Liver (tissue), 3 donors: ENCODE data around the gene SPCS1.

Experiments
- RAD21 ChIP-seq, 2 donors: IDR thresholded peaks; 2 replicates each; pipeline ENCODE4 v1.6.1; 2016; ENCODE audit warnings: antibody characterized with exemption in 2 of 2, mild to moderate bottlenecking in 2 of 2
- RXRA ChIP-seq, 2 donors: IDR thresholded peaks; 2 replicates each; pipeline ENCODE4 v1.6.1; 2017 to 2018; ENCODE audit warnings: antibody characterized with exemption in 2 of 2, mild to moderate bottlenecking in 1 of 2
- TF ChIP-seq, protein P1 (sequence below): fragments of 150-350 bp; IDR thresholded peaks from 2 replicates; pipeline ENCODE4 v1.5.1; 2017; ENCODE audit warnings: improper control_type of control experiment, low read depth, low read length; ENCODE audit not compliant: missing input control
- TF ChIP-seq, protein P2 (sequence below): IDR thresholded peaks from 2 replicates; pipeline ENCODE4 v1.6.1; 2016; ENCODE audit warnings: antibody characterized with exemption
- TF ChIP-seq, protein P3 (sequence below): IDR thresholded peaks from 2 replicates; pipeline ENCODE4 v1.6.1; 2016; ENCODE audit warnings: antibody characterized with exemption
- TF ChIP-seq, protein P4 (sequence below): IDR thresholded peaks from 2 replicates; pipeline ENCODE4 v1.6.1; 2016; ENCODE audit warnings: antibody characterized with exemption, mild to moderate bottlenecking
- donor health status: healthy.
- donor health status: healthy.

DNA sequence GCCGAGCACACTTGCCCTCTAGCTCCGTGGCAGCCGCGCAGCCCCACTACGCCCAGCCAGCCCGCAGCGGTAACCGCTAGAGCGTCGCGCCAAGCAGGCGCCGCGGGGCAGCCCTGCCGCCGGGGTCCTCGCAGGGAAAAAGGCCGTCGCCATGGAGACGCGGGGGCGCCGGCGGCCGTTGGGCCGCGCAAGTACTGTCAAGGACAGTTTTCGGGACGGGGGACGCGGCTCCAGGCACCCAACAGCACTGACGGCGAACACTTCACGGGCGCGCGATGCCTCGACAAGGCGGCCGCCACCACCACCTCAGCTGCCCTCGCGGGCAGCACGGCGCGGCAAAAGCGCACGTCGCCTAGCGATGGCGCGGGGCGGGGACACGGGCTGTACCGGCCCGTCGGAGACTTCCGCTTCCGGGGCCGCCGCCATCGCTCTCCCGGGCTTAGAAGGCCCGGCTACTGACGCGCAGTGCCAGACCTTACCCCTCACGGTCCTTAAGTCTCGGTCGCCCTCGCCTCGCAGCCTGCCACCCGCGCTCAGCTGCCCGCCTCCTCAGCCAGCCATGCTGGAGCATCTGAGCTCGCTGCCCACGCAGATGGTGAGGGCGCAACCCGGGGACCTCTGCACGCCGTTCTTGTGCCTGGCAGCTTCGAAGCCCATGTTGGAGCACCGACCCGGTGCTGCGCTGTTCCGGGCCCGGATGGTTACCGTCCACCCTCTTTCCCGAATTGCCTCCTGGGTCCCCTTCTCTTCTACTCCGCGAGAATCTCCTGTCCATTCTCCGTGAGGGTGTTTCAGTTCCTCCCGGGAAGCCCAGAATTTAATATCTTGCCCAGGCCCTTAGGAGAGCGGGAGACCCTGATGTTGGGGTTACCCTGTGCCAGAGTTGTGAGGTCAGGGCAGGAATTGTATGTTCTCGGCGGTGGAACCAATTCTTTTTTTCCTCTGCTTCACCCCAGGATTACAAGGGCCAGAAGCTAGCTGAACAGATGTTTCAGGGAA lies at the start of gene SPCS1, which contains the start of gene GLT8D1:
- TF ChIP-seq, protein P1, sequence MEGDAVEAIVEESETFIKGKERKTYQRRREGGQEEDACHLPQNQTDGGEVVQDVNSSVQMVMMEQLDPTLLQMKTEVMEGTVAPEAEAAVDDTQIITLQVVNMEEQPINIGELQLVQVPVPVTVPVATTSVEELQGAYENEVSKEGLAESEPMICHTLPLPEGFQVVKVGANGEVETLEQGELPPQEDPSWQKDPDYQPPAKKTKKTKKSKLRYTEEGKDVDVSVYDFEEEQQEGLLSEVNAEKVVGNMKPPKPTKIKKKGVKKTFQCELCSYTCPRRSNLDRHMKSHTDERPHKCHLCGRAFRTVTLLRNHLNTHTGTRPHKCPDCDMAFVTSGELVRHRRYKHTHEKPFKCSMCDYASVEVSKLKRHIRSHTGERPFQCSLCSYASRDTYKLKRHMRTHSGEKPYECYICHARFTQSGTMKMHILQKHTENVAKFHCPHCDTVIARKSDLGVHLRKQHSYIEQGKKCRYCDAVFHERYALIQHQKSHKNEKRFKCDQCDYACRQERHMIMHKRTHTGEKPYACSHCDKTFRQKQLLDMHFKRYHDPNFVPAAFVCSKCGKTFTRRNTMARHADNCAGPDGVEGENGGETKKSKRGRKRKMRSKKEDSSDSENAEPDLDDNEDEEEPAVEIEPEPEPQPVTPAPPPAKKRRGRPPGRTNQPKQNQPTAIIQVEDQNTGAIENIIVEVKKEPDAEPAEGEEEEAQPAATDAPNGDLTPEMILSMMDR: no peak
- TF ChIP-seq, protein P2, sequence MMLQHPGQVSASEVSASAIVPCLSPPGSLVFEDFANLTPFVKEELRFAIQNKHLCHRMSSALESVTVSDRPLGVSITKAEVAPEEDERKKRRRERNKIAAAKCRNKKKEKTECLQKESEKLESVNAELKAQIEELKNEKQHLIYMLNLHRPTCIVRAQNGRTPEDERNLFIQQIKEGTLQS: no peak
- TF ChIP-seq RAD21 (IDR thresholded peaks at IDR 0.05) (no peak), RXRA (IDR thresholded peaks at IDR 0.05) (no peak)
- TF ChIP-seq, protein P3, sequence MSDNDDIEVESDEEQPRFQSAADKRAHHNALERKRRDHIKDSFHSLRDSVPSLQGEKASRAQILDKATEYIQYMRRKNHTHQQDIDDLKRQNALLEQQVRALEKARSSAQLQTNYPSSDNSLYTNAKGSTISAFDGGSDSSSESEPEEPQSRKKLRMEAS: no peak
- TF ChIP-seq, protein P4, sequence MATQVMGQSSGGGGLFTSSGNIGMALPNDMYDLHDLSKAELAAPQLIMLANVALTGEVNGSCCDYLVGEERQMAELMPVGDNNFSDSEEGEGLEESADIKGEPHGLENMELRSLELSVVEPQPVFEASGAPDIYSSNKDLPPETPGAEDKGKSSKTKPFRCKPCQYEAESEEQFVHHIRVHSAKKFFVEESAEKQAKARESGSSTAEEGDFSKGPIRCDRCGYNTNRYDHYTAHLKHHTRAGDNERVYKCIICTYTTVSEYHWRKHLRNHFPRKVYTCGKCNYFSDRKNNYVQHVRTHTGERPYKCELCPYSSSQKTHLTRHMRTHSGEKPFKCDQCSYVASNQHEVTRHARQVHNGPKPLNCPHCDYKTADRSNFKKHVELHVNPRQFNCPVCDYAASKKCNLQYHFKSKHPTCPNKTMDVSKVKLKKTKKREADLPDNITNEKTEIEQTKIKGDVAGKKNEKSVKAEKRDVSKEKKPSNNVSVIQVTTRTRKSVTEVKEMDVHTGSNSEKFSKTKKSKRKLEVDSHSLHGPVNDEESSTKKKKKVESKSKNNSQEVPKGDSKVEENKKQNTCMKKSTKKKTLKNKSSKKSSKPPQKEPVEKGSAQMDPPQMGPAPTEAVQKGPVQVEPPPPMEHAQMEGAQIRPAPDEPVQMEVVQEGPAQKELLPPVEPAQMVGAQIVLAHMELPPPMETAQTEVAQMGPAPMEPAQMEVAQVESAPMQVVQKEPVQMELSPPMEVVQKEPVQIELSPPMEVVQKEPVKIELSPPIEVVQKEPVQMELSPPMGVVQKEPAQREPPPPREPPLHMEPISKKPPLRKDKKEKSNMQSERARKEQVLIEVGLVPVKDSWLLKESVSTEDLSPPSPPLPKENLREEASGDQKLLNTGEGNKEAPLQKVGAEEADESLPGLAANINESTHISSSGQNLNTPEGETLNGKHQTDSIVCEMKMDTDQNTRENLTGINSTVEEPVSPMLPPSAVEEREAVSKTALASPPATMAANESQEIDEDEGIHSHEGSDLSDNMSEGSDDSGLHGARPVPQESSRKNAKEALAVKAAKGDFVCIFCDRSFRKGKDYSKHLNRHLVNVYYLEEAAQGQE: peak; percentile 33
